AML-193 (cell line): ENCODE measurements around the gene SMIM45.
A peak's percentile ranks its signal among the peaks of the same experiment; 100 is the strongest.

Source experiments
- DNase-seq, 2 experiments: peaks; one replicate each; lab custom pipeline; 2025; lab: John Stamatoyannopoulos, UW

The SMIM45 gene

DNA sequence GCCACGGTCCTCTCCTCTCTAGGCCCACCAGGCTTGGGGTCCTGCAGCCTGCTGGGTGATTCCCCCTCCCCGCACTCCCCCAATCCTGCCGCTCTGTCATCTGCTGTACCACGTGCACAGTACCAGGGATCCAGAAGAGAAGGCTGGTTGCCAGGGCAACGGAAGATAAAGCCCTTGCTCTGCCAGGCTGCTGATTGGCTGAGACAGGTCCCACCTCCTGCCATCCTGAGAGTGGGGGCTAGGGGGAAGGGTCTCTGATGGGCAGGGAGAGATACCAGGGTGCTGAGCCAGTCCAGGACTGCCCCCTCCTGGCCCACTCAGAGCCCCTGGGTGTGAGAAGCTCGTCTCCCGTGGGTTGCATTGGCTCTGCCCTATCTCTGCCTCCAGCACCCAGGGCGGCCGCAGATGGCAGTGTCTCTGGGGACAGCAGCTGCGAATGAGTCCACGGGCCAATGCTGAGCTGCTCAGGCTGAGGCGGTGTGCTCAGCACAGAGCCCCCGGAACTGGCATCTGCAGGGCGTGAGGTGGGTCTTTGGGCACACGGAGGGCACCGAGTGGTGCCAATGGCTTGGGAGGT is at the start of gene SMIM45:
SMIM45 (plus strand) TSS at position 253 of the 577 bp plus-strand sequence.
- no peak for DNase-seq

DNA sequence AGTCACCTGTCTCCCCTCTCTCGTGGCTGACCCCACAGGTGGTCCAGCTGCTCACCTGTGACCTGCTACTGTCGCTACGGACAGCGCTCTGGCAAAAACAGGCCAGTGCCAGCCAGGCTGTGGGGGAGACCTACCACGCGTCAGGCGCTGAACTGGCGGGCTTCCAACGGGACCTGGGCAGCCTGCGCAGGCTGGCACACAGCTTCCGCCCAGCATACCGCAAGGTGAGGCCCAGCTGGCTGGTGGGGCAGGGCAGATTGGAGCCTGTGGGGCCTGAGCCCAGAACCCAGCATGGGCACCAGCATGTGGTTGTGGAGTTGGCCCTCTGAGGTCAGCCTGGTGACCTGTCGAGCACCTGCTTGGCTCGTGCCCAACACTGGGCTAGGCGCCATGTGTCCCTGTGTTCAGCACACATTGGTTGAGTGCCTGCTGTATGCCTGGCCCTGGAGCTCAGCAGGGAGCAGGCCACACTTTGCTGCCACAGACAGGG is 49.0 kb upstream of the SMIM45 start:
- DNase-seq, result no peak

DNA sequence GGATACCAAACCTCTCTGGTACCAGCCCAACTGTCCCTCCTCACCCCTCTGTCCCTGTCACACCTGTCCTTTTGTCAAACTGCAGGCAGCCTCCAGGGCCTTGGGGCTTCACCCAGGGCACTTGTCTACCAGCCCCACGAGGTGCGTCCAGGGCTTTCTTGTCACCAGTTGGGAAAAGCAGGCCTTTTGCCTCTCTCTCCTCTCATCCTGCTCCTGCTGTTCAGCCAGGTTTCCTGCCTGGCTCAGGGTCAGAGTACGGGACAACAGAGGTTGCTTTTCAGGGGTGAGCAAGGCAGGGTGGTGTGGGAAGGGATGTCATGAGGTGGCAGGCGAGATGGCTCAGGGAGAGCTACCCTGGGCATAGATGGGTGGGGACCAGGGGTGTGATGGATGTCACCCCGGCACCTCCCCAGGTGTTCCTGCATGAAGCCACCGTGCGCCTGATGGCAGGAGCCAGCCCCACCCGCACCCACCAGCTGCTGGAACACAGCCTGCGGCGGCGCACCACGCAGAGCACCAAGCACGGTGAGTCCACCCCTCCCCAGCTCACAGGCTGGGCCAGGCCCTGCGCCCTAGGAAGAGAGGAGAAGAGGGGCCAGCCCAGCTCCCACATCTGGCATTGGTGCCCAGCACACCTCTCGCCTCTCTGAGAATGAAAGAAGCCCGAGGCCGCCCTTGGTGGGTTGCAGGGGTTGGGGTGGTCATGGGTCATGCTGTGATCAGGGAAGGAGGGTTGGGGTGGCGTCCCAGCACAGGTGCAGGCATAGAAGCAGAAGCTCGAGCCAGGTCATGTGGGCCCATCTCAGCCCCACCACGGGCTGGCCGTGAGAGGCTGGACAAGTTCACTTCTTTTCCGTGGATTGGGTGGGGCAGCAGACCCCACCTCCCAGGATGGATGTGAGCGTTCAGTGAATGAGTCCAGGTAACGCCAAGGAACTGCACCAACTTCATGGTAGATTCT is 47.2 kb upstream of the SMIM45 start:
- DNase-seq, result no peak

DNA sequence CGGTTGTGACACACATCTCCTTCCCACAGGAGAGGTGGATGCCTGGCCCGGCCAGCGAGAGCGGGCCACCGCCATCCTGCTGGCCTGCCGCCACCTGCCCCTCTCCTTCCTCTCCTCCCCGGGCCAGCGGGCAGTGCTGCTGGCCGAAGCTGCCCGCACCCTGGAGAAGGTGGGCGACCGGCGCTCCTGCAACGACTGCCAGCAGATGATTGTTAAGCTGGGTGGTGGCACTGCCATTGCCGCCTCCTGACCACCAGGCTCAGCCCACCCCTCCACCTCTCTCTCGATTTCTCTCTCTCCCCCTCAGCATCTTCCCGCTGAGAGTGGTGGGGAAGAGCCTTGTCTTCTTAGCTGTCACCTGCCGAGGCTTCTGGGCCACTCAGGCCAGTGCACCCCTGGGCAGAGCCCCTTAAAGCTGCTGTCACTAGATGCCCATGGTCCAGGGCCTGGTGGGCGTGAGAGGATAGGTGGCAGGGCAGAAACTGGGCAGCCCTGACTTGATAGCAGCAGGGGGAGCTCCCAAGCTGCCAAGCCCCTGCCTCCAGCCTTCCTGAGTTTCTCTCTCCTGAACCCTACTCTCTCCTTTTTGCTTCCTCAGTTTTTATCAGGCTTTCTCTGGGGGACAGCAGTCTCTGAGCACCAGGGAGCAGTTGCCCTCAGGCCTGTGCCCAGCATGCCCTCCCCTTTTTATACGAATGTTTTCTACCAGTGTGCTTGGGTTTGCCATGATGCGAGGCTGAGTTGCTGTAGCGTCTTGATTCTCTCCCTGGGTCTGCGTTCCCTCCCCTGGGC is 46.3 kb upstream of the SMIM45 start:
- DNase-seq, result no peak

DNA sequence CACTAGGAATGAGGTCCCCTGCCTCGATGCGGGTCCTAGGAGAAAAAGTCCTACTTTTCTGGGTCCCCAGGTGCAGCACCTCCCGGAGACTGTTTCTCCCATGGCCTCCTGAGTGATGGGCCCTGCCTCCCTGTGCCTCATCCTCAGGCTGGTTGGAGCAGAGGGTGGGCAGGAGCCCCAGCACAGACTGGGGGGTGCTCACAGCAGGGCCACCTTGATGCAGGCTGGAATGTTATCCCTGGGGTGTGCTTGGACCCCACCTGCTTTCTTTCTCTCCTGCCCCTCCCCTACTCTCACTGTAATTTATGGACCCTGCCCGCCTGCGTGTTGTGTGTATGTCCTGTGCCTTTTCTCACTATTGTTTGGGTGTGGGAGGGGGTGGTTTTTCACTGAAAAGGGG is 45.1 kb upstream of the SMIM45 start:
- DNase-seq, result no peak

DNA sequence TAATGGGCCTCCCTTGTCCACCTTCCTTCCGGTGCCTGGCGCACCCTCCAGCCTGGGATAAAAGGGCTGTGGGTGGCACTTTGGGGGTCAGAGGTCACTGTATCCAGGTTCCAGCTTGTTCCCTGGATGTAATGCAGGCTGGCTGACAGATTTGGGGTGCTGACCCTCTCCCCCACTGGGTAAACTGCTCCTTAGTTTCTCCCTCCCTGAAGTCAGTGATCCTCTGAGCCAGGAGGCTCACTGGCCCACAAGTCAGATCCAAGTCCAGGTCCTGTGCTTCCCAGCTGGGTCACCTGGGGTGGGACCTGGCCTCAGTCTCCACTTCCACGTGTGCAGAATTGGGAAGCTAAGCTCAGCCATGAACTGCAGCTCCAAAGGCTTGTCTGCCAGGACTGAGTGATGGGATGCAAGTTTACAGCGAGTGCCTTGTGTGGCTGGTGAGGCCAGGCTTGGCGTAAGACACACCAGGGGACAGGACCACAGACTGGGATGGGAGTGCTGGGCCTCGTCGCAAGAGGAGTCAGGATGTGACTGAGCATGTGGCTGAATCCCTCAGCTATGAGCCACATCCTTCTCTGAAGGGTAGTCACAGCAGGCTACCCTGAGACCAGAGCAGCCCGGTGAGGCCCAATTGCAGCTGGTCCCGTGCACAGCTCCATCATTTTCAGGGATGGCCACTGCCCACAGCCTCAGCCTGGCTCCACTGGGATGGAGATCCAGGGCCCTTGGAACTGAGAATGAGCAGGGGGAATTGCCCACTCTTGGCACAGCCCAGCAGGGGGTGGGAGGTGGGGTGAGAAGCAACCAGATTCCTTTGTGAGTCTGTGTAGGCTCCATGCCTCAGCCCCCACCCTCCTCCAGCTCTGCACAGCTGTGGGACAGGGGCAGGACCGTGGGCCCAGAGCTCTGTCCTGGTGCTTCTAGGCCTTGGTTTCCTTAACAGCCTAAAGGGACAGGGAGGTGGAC is 44.2 kb upstream of the SMIM45 start:
- no peak for DNase-seq

DNA sequence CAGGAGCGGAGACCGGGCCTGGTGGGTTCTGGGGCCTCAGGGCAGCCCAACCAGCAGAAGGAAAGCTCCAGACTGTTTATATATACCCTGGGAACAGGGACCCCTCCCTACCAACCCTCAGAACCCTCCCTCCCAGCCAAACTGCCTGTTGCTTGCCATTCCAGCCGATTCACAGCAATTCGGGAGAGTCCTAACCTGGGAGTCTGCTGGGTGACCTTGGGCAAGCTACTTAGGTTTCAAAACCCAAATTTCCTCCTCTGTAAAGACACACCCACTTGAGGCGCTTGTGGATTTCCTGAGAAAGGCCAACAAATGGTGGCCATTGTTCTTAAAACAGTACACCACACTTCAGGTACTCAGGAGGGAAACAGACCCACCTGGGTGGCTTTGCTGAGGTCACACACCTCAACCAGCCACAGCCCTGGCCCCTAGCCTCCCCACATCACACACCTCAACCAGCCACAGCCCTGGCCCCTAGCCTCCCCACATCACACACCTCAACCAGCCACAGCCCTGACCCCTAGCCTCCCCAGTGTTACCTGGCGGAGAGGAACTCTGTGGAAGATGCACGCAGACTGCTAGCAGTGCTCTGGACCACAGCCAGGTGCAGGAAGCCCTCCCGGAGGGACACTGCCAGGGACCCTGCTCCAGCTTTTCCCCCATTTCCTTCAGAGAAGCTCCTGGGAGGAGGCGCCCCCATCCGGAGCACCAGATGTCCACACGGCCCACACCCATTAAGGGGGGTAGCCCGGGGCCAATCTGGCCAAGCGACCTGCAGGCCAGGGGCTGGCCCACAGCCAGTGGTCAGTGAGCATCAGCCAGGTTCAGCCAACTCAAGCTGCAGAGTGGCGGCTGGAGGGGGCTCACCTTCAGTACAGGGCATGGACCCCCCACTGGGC is 43.3 kb upstream of the SMIM45 start:
- DNase-seq, result peak; percentile 23 to 26

DNA sequence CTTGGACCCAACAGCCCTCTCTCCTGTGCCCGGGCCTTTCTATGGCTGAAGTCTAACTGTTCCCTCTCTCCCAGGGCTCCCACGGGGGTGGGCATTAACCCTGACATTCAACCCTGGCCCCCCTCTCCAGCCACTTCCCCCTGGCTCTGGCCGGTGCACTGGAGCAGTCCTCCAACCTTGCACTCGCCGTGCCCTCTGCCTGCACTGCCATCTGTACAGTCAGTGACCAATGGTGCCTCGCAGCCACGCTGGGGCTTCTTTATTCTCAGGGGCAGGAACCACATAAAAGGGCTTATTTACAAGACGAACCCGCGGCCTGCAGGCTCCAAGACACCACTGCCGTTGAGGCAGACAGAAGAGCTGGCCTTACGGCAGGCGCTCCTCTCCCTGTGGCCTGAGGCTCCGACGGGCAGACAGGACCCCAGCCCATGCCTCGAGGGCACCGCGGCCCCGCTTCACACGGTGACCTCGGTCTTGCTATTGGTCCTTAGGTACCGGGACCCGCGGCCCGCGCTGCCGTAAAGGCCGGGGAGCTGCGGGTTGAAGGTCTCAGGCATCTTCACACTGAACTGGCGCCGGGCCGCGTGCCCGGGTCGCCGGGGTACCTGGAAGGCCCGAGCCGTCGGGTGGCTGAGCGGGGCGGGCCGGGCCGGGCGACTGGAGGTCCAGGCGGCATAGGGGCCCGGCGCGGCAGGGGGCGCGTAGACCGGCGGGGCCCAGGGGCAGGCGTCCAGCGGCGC is 42.5 kb upstream of the SMIM45 start:
- no peak for DNase-seq

DNA sequence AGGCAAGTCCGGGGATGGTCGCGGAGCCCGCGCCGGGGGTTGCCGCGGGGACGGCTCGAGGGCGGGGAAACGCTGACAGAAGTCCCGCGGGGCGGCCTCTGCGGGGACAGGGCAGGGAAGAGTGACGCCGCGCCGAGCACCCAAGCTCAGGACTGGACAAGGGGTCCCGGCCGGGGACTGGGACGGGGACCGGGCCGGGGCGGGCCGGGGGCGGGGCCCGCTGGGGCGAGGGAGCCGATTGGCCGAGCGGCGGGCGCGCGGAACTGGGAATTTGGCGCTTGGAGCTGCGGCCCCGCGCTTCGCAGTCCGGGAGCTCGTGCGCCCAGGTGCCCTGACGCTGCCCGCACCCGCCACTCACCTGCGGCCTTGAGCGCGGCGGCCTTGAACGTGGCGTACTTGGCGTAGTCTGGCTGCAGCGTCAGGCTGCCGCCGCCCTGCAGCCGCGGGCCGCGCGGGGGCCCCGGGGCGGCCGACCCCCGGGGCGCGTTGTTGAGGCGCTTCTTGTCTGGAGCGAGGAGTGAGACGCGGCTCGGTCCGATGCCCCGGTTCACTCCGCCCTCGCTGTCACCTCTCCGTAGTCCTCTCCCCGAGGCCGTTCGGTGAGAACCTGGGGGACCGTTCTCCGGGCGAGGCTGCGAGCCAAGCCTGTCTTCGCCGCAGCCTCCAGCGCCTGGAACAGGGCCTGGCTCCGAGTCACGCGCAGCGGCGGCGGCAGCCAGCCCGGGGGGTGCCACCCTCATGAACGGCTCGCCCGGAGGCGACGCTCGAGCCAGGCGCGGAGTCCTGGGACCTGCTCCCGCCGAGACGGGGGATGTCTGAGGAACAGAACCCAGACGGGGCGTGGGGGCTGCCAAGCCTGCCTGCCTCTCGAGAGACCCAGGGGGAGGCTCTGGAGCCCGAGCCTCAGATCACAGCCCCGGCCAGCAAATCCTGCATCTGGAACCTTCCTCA is 41.6 kb upstream of the SMIM45 start:
- no peak for DNase-seq

DNA sequence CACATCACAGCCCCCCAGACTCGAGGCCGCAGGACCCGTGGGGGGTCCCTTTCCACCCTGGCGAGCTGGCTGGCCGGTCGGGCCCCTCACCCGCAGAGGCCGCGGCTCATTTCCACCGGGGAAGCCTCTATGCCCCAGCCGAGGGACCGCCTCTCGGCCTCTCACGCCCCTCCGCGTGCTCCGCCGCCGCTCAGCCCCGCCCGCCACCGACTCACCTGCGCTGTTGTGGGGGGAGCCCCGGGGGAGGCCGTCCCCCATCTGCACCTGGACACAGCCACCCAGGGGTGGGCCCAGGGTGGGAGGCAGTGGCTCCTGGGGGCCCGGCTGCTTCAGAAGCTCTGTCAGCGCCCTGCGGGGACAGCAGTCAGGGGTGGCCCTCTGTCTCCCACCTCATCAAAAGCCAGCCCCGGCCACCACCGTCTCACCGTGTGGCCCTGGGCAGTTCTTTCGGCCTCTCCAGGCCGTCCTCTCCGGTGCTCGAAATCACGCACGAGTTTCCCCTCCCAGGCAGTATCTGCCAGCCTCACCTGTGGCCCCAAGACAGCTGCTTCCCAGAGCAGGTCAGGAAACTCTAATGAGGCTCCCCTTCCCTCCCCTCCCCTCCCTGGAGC is 40.8 kb upstream of the SMIM45 start:
- no peak for DNase-seq

DNA sequence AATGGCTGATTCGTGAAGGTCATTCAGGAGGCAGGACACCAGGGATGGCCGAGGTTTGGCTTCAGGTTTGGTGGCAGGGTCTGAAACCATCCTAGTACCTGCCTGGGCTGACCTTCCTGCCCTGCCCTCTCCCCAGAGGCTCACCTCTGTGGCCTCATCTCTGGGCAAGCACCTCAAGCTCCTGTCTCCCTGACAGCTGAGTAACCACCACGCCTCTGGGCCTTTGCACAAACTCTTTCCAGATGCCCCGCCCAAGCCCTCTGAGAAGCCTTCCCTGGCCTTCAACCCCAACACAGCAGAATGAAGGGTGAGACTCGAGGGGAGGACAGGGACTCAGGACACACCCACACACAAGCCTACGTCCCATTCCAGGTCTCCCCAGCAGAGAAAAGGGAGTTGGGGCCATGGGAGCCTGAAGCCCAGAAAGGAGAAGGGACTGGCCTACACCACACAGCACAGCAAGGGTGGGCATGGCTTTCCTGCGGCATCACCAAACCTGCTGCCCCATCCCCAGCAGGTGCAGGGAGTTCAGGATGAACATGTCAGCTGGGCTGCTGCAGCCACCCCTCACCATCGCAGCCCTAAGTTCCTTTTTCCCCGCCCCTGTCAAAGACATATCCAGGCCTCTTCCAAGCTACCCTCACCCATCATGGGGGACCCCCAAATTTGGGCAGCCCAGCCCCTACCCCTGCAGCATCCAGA is 39.5 kb upstream of the SMIM45 start:
- no peak for DNase-seq

DNA sequence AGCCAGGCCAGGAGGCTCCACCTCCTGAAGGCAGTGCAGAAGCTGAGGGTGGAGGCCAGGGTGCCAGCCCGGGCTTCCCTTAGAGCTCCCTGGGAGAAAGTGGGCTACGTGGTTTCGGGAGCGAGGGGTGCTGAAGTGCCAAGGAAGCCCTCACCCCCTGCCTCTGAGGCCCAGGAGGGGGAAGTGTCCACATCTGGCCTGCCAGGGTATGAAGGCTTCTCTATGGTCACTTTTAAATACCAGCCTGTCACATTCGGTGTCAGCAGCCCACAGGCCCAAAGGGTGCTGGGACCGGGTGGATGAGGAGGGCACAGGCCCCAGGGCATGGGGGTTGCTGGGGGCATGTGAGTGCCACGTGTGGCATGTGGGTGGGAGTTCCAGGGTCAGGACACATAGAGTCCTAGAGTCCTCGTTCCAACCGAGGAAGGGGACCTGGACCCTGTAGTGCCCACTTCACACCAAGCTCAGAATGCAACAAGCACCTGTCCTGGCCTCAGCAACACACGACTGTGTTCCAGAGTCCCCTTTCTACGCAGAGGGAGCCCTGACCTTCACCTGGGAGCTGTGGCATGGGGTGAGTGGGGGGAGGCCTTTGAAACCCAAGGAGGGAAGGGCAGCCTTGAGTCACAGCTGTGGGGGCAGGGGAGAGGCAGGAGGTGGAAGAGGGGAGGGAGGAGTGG is 38.8 kb upstream of the SMIM45 start:
- no peak for DNase-seq

DNA sequence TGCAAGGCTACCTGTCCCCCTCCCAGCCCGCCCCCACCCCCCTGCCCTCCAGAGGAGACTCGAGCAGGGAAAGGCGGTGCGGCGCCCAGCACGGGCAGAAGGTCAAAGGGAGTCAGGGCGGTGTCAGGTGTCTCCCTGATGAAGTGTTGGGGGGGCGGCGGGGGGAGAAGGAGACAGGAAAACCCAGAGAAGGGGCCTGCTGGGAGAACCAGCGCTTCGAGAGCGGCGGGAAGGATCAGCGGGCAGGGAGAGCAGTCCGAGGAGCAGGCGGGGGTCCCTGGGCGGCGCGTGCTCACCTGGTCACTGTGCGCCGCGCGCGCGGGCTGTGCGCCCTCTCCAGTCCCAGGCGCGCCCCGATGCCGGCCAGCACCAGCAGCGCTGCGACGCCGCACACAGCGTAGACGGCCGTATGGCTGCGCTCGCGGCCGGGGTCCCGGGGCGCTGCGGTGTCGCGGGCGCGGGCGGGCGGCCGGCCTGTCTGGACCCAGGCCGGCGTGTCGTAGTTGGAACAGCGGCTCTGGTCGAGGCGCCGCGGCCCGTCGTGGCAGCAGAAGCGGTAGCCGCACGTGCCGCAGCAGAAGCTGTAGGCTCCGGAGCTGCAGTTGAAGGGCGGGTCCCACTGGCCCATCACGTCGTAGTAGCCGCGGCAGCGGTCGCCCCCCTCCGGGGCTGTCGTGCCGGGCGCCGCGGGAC is 38.0 kb upstream of the SMIM45 start:
- no peak for DNase-seq

DNA sequence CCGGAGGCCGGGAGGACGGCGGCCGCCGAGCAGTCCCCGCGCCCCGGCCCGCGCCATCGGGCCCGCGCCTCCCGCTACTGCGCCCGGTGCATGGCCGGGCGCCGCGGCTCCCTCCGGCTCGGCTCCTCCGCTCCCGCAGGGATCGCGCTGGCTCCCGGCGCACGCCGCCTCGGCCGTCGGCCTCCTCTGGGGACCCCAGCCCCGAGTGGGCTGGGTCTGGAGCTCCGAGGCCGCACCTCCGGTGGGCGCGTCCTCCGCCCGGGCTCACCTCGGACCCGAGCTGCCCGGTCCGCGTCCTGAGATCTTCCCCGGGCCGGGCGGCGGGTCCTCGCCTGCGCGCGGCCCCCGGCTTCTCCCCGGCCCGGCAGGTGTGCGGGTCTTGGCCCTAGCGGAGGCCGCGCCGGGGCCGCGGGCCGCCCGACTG is 37.3 kb upstream of the SMIM45 start:
- DNase-seq, result no peak

DNA sequence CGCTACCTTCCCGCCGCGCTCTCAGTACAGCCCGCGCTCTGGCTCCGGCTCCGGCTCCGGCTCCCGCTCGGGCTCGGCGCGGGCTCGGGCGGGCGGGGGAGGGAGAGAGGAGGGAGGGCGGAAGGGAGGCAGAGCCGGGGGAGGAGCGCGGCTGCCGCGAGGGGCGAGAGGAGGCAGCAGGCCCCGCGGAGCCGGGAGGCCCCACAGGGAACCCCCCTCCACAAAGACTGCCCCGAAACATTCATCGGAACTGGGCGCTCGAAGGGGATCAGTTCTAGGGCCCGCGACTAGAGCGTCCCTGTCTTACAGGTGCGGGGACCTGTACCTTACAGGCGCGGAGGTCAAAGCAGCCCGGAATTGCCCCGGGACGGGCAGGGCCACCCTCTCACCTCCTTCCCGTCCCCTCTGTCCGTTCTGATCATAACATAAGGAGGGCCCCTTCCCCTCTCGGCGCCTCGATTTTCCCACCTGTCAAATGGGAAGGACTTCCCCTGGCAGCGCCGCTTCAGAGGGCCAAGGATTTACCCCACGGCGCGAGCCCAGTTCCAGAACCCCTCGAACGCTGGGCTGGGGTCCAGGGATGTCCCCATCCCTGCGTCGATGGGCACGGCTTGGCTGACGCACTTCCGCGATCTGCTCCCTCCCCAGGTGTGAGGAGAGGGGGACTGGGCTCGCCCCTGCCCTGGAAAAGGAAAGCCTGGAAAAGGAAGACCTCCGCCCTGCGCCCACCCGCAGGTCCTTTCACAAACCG is 36.7 kb upstream of the SMIM45 start, which contains the start of gene SHISA8:
SHISA8 (minus strand) TSS at position 40 of the 751 bp plus-strand sequence. CDS start 407 bp downstream, outside the sequence.
- DNase-seq, result no peak
